HS-5 (cell line): ENCODE results near the gene NUP54.

Experiments
- DNase-seq: peaks from one replicate; pipeline ENCODE4 v3.0.0-alpha.2; 2012; ENCODE audit warnings: low read depth

NUP54 gene

GRCh38 chr4:76144546-76144945, 3.7 kb downstream of the NUP54 start:
- no peak for DNase-seq

- no peak for DNase-seq
These were observed 7.0 kb downstream of the NUP54 start for GRCh38 chr4:76141241-76141640.

- DNase-seq = no peak
These were observed 20.4 kb downstream of the NUP54 start for GRCh38 chr4:76127754-76128153.

GRCh38 chr4:76125816-76126215, 22.4 kb downstream of the NUP54 start:
- DNase-seq = no peak

- DNase-seq = no peak
These were observed 28.0 kb downstream of the NUP54 start for GRCh38 chr4:76120199-76120598.

GRCh38 chr4:76117536-76117935, 30.7 kb downstream of the NUP54 start:
- DNase-seq = no peak

GRCh38 chr4:76116821-76117220, 31.4 kb downstream of the NUP54 start:
- DNase-seq = no peak

- no peak for DNase-seq
These were observed 39.6 kb downstream of the NUP54 start for GRCh38 chr4:76108467-76109181.

- DNase-seq = no peak
These were observed 41.8 kb downstream of the NUP54 start for GRCh38 chr4:76106442-76106841.

- no peak for DNase-seq
These were observed 42.5 kb downstream of the NUP54 start for GRCh38 chr4:76105652-76106051.

- no peak for DNase-seq
These were observed 52.1 kb downstream of the NUP54 start for GRCh38 chr4:76096076-76096475.

GRCh38 chr4:76095568-76095967, 52.6 kb downstream of the NUP54 start:
- DNase-seq = no peak

GRCh38 chr4:76091052-76091451, 57.1 kb downstream of the NUP54 start:
- no peak for DNase-seq

GRCh38 chr4:76090241-76090691, 57.9 kb downstream of the NUP54 start:
- DNase-seq = peak; percentile 76

GRCh38 chr4:76088719-76089118, 59.5 kb downstream of the NUP54 start:
- no peak for DNase-seq

- no peak for DNase-seq
These were observed 61.0 kb downstream of the NUP54 start for GRCh38 chr4:76087007-76087769.

- DNase-seq = no peak
These were observed 63.7 kb downstream of the NUP54 start for GRCh38 chr4:76084542-76084941.

GRCh38 chr4:76083386-76083988, 64.7 kb downstream of the NUP54 start:
- no peak for DNase-seq

- no peak for DNase-seq
These were observed 70.1 kb downstream of the NUP54 start for GRCh38 chr4:76078033-76078613.

- DNase-seq = no peak
These were observed 73.1 kb downstream of the NUP54 start for GRCh38 chr4:76074993-76075600.

- no peak for DNase-seq
These were observed 73.7 kb downstream of the NUP54 start, which contains the start of gene ART3 for GRCh38 chr4:76074468-76074867. TSS of gene ART3 (plus strand) at chr4:76074709. CDS start at chr4:76075890, 1,181 bp downstream.

GRCh38 chr4:76072760-76073159, 75.4 kb downstream of the NUP54 start:
- DNase-seq = no peak
